KBM-7 (cell line): ENCODE data around the gene IGSF3.
"Not testable (repeated sequence)": the region's sequence is repeated elsewhere in the genome, so short reads cannot be mapped to it uniquely, and the experiment has no call there.

ENCODE experiments used
- DNase-seq: peaks from one replicate; pipeline ENCODE4 v3.0.0-alpha.2; 2015
- in situ Hi-C: fragments of 300-500 bp; cut with MboI; formaldehyde crosslinking; loops from 2 replicates; pipeline ENCODE4 v1.14.3; 2020; ENCODE audit warnings: low sequenced_read_pairs, low pct_unique_long_range_greater_than_20kb, mixed read lengths

The IGSF3 gene

GRCh38 chr1:116666187-116667077 lies 1.1 kb downstream of the IGSF3 start:
- peak; percentile 32 for DNase-seq
- in situ Hi-C loops, result no loop called here

GRCh38 chr1:116664978-116665371 lies 2.6 kb downstream of the IGSF3 start:
- in situ Hi-C loops, result no loop called here
- DNase-seq, result no peak

- in situ Hi-C loops, result no loop called here
- DNase-seq, result no peak
Measured at GRCh38 chr1:116664366-116664977, 3.1 kb downstream of the IGSF3 start.

- no peak for DNase-seq
- in situ Hi-C loops, result no loop called here
Measured at GRCh38 chr1:116663821-116664220, 3.7 kb downstream of the IGSF3 start.

GRCh38 chr1:116661633-116662032 lies 5.9 kb downstream of the IGSF3 start:
- in situ Hi-C loops, result no loop called here
- no peak for DNase-seq

- DNase-seq, in situ Hi-C loops: not testable (repeated sequence)
Measured at GRCh38 chr1:116658645-116659044, 8.9 kb downstream of the IGSF3 start.

GRCh38 chr1:116657836-116658235 lies 9.7 kb downstream of the IGSF3 start:
- in situ Hi-C loops, DNase-seq: not testable (repeated sequence)

GRCh38 chr1:116654351-116654750 lies 13.2 kb downstream of the IGSF3 start:
- DNase-seq, result no peak
- in situ Hi-C loops, result no loop called here

GRCh38 chr1:116652598-116652997 lies 14.9 kb downstream of the IGSF3 start:
- in situ Hi-C loops, DNase-seq: not testable (repeated sequence)

GRCh38 chr1:116650781-116651180 lies 16.8 kb downstream of the IGSF3 start:
- DNase-seq, in situ Hi-C loops: not testable (repeated sequence)

- in situ Hi-C loops, DNase-seq: not testable (repeated sequence)
Measured at GRCh38 chr1:116649041-116649440, 18.5 kb downstream of the IGSF3 start.

- in situ Hi-C loops, result not testable (repeated sequence)
Measured at GRCh38 chr1:116648325-116648724, 19.2 kb downstream of the IGSF3 start.

GRCh38 chr1:116647186-116647585 lies 20.3 kb downstream of the IGSF3 start:
- DNase-seq, in situ Hi-C loops: not testable (repeated sequence)

More at GRCh38 chr1:116648325-116648724, 19.2 kb downstream of the IGSF3 start:
- not testable (repeated sequence) for DNase-seq

GRCh38 chr1:116646673-116647170 lies 20.8 kb downstream of the IGSF3 start:
- in situ Hi-C loops, DNase-seq: not testable (repeated sequence)

- DNase-seq, in situ Hi-C loops: not testable (repeated sequence)
Measured at GRCh38 chr1:116645802-116646672, 21.5 kb downstream of the IGSF3 start.

- in situ Hi-C loops, DNase-seq: not testable (repeated sequence)
Measured at GRCh38 chr1:116644993-116645392, 22.5 kb downstream of the IGSF3 start.

- in situ Hi-C loops, DNase-seq: not testable (repeated sequence)
Measured at GRCh38 chr1:116644096-116644495, 23.4 kb downstream of the IGSF3 start.

GRCh38 chr1:116643281-116643751 lies 24.2 kb downstream of the IGSF3 start:
- DNase-seq, in situ Hi-C loops: not testable (repeated sequence)
